Jurkat, Clone E6-1 (cell line): ENCODE measurements around the gene SPINK7.

Experiments used
- DNase-seq: peaks from one replicate; pipeline ENCODE4 v3.0.0-alpha.2; 2011; ENCODE audit warnings: low read depth, low spot score
- H3K4me3 ChIP-seq: 2 replicates; pipeline ENCODE4 v1.5.1; 2011; ENCODE audit warnings: mild to moderate bottlenecking, low read length, control low read depth, moderate library complexity

SPINK7 gene

GRCh38 chr5:148342371-148343045 is 30.3 kb downstream of the SPINK7 start:
- no peak for DNase-seq
- no peak overlapping the region for H3K4me3 ChIP-seq

- no peak overlapping the region for H3K4me3 ChIP-seq
- DNase-seq = no peak
Measured at GRCh38 chr5:148343046-148343407, 30.8 kb downstream of the SPINK7 start.

GRCh38 chr5:148343603-148344487 is 31.6 kb downstream of the SPINK7 start:
- no peak overlapping the region for H3K4me3 ChIP-seq

GRCh38 chr5:148347706-148348105 is 35.5 kb downstream of the SPINK7 start:
- DNase-seq = no peak
- H3K4me3 ChIP-seq = no peak overlapping the region

More at GRCh38 chr5:148343603-148344487, 31.6 kb downstream of the SPINK7 start:
- no peak for DNase-seq

- no peak overlapping the region for H3K4me3 ChIP-seq
- no peak for DNase-seq
Measured at GRCh38 chr5:148352696-148353095, 40.5 kb downstream of the SPINK7 start.

- DNase-seq = no peak
Measured at GRCh38 chr5:148353634-148354033, 41.4 kb downstream of the SPINK7 start.

GRCh38 chr5:148364343-148364742 is 52.1 kb downstream of the SPINK7 start:
- DNase-seq = no peak
- H3K4me3 ChIP-seq = no peak overlapping the region

More at GRCh38 chr5:148353634-148354033, 41.4 kb downstream of the SPINK7 start:
- no peak overlapping the region for H3K4me3 ChIP-seq
